HG02759 (cell line): ENCODE results near the gene NAPB.

Source experiments
- ATAC-seq: cut with Tn5 transposase; IDR thresholded peaks from one replicate; pipeline ENCODE4 v1.9.1; 2021; ENCODE audit warnings: mild to moderate bottlenecking, moderate library complexity; ENCODE audit not compliant: unreplicated experiment

NAPB gene

DNA sequence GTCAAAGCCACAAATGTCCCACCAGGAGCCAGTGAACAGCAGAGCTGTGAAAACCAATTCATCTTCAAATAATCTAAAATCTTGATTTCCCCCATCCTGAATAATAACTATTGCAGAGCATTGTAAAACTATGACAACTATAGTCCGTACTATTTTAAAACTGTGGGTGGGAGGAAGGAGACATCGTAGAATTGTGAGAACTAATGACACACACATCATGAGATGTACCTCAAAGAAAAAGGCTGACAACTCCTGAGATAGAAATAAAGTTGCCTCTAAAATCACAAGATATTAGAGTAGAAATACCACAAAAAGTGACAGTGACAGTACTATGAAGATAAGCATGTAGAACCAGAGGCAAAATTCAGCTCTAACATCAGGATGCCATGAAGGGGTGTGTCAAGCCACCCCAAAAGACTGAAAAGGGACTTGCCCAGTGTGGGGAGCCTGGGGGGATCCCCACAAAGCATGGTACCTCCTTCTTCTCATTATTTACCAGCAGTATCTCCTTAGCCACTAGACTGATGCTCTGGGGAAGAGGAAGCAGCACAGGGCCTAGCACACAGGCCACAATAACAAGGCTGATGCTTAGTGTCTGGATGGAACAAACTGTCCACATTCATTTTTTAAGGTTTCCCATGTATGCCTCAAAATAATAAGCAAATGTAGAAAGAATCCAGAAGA is 13.4 kb downstream of the NAPB start:
- peak; percentile 81 for ATAC-seq

DNA sequence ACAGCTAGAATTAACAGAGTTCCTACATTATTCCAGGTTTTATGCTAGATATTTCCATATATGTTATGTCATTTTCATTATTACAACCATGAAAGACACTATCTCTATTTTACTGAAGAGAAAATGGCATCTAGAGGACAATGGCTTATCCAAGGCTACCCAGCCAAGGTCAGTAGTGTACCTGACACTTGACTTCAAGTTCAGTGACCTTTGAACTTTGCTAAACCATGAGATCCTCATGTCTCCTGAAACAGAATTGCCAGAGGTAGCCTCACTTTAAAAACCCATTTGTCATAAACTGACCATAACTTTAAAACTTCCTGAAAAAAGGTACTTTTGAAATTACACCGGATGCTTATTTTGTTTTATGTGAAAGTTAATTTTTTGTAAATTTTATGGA is 14.4 kb downstream of the NAPB start:
- no peak for ATAC-seq

DNA sequence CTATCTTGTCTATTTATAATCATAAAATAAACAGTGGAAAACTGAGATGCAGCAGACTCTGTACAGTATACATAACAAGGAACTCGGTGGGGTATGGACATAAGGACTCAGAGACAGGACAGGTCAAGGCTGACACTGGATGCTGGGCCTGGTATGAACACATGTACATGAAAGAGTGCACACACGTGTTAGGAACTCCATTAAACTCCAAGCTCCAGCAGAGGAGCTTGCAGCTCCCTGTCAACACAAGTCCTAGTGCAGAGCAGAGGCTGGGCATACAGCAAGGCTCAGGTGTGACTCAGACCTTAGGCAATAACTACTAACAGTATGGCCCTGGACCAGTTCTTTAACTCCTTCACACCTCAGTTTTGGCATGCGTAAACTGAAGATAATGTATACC is 17.1 kb downstream of the NAPB start:
- no peak for ATAC-seq

DNA sequence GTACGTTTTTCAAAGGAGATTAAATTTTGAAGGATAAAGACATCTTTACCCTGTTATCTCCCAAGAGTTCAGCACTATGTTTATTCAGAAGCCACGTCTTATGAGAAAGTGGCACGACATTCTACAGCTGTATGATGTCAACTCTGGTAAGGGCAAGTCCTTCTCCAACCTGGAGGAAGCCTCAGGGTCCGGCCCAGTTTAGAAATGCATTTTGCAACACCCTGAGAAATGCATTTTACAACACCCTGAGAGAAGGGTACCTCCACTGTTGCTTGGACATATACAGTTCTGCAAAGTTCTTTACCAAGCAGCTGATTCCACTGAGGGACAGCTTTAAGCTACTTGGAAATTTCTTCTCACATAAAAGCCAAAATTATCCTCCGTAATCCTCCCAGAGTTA is 17.5 kb downstream of the NAPB start:
- ATAC-seq = no peak

DNA sequence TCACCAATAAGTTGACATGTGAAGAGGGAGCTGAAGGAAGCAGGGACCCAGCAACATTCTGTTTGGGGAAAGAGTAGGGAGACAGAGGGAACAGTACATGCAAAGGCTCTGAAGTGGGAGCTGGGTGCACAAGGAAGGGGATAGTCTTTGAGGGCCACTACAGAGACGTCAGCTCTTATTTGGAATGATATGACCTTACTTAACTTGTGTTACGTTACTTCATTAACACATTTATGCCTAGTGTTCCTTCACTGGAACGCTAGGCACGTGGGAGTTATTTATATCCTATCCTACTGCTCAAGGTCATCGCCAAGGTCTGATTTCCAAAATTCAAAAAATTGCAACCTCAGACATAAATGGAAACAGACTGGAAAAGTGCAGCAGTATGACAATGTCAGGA is 20.2 kb downstream of the NAPB start:
- no peak for ATAC-seq

DNA sequence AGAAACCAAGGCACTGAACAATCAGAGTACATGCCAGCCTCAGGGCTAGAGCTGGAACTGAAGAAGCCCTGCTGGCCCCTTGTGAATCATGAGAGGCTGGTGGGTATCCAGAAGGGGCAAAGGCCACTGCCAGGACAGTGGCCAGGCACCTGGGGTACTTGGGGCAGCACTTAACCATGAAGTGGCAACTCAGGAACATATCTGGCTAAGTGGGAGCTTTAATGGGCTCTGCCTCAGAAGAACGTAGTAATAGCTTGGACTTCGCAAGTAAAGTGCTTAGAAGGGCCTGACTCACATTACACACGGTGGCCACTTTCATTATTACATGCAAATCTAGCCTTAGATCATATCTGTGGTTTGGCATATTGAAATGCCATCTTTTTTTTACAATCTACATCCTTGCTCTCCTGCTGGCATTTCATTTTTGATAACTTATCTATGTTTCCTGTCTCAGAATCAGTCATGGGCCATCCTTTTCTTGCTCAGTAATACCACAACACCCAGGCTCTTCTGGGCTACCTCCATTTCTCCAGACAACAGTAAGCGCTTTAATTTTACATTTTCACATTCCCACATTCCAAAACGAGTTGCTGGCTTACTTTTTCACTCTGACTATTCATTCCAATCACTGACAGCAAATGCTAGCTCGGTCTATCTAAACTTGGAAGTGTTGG is 21.6 kb downstream of the NAPB start:
- peak; percentile 61 for ATAC-seq

DNA sequence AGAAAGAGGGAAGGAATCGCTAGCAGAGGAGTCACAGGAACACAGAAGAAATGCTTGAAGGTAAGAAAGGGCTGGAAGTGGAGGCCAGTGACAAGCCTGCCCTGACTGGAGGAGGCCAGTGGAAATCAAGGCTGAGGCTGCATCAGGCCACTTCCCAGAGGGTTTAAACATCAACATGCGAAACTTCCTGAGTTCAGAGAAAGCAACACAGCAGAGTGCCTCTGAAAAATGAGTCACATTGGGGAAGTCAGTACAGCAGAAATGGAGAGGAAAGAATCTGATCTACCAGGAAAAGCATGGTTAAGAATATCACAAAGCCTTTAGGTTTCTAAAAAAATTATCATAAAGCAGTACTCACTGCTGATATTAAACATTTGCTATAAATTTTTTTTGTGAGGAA is 23.3 kb downstream of the NAPB start:
- no peak for ATAC-seq

DNA sequence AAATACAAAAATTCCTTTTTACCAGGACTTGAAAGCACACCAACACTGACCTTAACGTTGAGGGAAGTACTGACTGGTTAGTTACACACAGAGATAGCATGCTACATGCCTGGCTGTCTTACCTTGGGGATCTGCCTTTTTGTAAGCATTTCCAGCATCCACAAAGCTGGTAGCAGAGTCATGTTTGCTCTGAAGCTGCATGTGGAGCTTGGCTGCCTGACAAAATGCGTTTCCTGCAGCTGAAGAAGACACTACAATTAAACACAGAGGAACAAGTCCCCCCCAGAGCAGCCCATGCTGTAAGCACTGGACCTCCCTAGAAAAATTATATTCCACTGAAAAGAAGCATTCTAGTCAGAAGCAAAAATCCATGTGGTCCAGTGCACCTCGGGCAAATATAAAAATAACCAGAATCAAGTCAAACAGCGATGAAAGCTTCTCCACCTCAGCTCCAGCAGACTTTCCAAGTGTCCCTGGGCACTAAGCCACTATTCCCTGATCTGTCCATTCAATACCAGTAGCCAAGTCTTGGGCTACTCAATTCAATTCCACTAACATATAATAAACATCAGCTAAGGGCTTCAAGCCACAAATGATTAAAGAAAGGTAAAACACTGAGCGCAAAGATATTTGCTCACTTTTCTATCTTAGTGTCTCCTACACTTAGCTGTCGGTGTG is 24.2 kb downstream of the NAPB start:
- no peak for ATAC-seq

DNA sequence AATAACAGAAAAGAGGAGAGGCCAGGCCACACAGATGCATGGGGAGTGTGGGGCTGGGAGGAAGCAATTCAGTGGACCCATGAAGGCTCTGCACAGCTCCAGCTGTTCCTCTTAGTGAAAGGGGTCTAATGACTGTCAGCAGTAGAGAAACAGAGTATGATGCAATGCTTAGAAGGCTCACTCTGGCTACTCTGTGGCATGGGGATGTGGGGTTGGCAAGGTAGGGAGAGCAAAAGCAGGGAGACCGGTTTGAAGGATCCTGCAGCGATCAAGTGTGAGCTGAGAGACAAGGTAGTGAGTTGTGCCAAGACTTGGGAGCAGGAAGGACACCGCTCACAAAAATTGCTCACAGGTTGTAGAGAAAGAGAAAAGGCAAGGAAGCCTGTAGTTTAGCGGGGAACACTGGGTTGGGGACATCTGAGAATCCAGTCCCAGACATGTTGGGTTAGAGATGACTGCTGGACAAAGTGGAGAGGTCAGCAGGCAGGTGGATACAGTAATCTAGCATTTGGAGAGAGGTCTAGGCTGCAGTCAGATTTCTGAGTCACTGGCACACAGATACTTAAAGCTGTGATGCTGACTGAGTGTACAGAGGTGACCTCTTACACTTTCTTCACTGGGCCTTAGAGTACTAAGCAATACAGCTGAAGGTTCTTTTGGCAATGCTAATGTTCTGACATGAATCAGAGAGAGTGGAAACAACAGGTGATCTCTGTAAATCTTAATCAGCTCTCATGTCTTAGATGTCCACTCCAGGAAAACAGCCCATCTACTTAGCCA is 27.1 kb downstream of the NAPB start:
- ATAC-seq = no peak

DNA sequence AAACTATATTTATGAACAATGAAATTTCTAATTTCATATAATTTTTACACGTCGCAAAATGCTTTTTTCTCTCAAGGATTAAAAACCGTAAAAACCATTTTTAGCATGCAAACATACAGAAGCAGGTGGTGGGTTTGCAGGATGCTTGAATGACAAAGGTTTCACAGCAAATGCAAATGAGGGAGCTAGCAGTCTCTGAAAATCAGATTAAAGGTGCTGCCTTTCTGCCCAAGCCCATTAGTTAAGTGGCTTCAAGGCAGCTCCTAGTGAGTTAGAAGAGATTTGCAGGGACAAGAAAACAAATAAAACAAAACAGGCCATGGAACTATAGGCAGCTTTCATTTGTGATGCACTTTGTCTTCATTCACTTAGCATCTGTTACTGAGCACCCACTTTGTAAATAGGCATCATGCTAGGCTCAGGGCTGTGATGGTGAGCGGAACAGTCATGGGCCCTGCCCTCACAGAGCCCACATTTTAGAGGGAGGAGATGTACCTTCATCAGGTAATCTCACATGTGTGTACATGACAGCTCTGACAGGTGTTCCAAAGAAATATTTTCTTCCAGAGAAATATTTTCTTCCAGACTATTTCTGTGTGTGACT is 29.5 kb downstream of the NAPB start:
- no peak for ATAC-seq

DNA sequence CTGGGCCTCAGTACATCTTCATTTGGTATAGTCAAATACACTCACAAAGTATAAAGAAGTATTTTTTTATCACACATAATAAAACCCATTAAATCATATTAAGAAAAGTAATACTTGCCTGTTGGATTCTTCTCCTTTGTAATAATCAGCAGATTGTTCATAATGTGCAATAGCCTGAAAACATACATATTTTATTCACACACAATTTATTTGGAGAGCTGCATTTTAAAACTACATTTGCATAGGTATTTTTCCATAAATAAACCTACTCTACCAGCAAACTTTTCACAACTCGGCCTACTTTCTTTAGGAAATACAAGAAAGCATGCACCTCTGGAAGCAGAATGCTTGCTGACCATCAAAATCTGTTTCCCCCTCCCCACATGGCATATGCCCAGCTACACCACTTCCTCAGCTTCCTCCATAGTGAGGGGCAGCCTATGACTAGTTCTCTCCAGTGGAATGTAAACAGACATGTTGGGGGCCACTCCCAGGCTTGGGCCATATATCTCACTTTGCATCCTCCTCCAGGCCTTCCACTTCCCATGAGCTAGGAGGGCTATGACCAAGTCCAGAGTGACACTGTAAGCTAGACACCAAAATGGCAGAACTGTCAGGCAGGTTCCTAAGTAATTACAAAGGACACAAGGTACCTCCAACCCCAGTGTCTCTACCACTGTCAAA is 31.1 kb downstream of the NAPB start:
- ATAC-seq = no peak

DNA sequence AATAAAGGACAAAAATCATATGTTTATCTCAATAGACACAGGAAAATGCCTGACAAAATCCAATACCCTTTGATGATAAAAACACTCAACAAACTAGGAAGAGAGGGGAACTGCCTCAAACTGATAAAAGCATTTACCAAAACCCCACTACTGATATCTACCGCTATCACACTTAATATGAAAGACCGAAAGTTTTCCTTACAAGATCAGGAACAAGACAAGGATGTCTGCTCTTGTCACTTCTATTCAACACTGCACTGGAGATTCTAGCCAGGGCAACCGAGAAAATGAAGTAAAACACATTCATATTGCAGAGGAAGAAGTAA is 34.2 kb downstream of the NAPB start:
- ATAC-seq = no peak

DNA sequence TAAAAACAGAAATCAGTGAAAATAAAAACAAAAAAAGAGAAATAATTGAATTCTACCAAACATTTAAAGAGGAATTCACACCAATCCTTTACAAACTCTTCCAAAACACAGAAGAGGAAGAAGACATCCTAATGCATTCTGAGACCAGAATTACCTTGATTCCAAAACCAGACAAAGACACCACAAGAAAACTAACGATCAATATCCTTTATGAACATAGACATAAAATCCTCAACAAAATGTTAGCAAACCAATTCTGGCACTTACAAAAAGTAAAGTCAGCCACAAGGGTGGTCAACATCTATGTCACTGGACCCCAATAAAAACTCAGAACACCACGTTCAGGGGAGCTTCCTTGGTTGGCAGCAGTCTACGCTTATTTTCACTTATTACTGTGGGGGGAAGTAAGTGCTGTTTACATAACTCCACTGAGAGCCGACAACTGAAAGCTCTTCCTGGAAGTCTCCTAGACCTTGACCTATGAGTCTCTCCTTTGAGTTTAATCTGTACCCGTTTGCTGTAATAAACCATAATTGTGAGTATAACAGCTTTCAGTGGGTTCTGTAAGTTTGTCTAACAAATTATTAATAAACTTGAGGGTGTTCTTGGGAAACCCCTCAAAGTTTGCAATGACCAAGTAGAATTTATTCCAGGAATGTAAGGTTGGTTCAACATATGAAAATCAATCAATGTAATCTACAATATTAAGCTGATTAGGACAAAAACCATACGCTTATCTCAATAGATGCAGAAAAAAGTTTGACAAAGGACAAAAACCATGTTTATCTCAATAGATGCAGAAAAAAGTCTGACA is 34.8 kb downstream of the NAPB start:
- ATAC-seq = no peak

DNA sequence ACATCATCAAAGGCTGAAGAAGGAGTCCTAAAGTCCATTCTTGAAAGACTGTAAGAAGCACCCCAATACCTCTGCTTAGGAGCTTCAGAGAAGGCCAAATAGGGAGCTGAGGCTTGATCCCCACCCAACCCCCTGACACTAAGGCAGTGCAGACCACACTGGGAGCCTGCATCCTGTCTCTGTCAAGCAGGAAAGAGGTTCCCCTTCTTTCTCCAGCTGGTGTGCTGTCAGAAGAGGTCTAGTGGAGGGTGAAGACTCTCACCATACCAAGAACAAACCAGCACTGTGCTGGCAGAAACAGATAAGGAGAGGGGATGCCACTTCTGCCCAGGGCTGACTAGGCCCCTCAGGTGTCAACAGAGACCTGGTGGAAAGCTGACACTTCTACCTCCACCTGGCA is 39.4 kb downstream of the NAPB start:
- ATAC-seq = no peak

DNA sequence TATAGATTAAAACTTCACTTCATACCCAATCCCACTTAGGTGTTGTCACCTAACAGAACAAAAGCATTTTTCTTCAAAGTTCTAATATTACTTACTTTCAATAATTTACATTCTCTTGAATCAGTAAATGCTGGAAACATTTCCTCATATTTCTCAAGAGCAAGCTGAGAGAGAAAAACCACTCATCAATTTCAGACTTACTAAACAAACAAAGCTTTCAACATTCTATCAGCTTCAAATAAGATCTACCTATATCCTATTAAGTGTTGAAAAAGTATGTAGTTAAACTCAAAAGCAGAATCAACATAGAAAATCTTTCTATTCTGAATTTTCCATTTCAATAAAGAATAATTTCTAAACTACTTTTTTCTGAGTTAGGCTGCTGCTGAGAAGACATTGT is 41.5 kb downstream of the NAPB start:
- no peak for ATAC-seq

DNA sequence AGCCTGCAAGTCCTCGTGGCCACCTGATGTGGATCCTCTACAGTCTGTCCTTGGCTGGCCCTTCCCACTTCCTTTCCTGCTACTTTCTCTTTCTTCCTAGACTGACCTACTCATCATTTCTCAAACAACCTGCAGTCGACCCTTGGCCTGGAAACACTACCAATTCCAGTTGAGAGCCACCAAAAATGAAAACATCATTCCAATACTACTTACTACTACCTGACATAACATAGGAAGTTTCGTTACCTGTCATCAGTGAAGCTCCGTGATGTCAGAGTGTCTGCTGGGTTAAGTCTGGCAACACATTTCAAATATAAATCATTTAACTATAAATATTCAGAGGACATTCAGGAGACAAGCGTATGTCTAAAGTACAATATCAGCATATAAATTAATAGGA is 45.5 kb downstream of the NAPB start:
- no peak for ATAC-seq

DNA sequence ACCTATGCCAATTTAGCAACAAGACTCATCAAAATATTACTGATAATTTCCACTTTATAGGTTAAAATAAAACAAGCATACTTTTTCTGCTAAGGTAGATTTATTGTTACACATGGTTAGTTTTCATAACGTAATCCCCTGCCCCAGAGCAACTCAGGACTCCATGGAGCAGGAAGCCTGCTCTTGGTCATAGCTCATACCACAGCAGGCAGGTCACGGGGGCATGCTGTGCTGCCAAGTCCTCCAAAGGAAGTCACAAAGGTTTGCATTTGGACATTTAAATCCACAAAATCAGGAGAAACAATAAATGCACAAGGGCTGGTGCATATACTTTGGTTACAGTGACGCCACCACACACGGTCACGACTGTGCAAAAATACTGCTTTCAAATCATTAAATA is 46.8 kb downstream of the NAPB start:
- ATAC-seq = no peak

DNA sequence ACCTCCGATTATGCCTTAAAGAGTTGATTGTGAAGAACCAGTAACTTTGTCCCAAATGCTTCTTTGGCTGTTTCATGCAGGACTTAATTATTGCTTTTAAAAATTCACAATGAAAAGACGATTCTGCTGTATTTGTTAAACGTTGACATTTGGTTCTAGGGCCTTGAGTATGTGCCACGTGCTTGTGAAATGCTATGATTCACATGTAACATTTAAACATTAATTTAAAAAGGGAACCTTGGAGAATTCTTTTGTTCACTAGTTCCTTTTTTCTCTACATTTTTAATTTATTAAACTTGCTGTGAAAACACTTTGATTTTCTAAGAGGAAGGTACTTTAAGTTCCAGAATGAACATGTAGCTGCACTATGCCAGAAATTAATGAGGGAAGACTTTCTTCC is 49.8 kb downstream of the NAPB start:
- ATAC-seq = no peak

DNA sequence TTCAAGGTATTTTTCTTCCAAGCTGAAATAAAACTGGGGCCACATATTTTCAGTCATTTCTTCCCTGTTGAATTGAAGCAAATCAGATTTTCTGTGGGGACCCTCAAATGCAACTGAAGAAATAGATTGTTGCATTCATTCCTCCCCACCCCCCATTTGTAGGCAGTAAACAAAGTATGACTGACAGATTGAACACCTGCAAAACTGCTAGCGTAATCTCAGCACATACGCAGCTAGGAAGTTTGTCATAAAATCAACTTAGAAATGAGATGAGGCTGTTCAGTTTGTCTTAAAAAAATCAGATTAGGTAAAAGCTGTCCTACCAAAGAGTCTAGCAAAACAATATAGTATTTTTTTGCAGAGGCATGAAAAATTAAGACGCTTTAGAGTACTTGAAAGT is 50.4 kb downstream of the NAPB start:
- ATAC-seq = no peak

DNA sequence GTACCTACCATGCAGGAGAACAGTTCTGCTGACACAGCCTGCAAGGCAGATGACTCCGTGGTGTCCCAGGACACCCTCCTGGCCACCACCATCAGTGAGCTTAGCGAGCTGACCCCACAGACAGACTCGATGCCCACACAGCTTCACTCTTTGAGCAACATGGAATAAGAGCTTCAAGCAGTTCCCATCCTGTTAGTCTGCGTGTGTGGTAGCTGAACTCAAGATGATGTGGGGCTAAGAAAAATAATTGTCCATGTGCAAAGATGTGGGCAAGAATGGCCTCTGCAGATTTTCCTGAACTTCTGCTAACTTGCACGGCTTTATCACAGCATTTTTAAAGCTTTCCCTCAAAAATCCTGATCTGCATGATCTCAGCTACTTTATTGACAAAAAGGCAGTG is 51.0 kb downstream of the NAPB start:
- ATAC-seq = no peak
